Fibroblast of skin of abdomen (primary cell): ENCODE results near the gene CRYGN. TPM values are rescaled to one million over a fixed set of nuclear protein-coding genes. Genes with fewer than 3 reads are reported as not detected.
A peak's percentile ranks its signal among the peaks of the same experiment; 100 is the strongest.

Experiments
- DNase-seq: peaks from one replicate; pipeline ENCODE4 v3.0.0-alpha.2; 2013
- polyA plus RNA-seq, 2 experiments: library from polyadenylated mRNA; unstranded; fragments of 120-200 nt; gene quantifications; one replicate each; pipeline ENCODE4 v1.2.1, GENCODE V29; 2013; ENCODE audit not compliant: insufficient read length in 2 of 2

CRYGN gene, protein sequence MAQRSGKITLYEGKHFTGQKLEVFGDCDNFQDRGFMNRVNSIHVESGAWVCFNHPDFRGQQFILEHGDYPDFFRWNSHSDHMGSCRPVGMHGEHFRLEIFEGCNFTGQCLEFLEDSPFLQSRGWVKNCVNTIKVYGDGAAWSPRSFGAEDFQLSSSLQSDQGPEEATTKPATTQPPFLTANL
- polyA plus RNA-seq (2013, experiment 1 of 2; ENCODE audit: insufficient read length): not detected
- not detected for polyA plus RNA-seq (2013, experiment 2 of 2; ENCODE audit: insufficient read length)

DNA sequence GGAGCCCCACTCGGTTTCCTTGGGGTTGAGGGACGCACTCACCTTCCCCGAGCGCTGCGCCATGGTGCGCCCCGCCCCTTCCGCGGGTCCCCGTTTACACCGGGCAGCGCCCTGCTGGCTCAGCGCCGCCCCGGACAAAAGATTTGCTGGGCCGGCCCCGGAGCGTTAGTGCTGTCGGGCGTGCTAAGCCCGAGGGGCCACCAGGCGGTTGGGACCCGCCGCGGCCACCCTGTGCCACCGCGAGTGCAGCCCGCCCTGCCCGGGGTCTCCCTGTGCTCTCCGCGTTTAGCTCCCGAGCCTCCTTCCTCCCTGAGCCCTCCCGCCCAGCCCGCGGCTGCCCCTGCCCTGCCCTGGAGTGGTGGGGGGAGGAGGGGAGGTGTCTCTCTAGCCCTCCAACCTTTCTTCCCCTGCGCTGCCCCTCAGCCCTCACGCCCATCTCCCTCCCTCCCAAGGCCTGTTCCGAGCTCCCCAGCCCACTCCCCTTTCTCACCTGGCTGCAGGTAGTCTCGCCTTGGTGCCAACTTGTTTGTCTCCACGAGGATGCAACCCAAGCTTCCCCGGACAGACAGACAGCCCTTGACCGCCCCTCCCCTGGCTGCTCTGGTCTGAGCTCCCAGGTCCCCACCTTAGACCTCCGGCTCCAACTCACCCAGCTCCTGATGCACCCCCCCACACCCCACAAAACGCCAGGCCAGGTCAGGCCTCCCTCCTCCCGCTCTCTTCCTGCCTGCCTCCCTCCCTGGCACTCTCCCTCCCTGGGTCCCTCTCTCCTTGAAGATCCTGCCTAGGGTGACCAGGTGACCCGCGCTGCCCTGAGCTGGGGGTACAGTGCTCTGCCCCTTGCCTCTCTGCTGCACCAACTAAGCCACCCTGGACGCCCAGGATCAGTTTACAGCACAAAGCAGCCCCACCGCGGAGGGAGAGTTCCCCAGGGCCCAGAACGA, at the start of gene CRYGN:
CRYGN (minus strand) TSS at position 287 of the 944 bp plus-strand sequence; CDS start at position 63, 224 bp downstream.
- no peak for DNase-seq

DNA sequence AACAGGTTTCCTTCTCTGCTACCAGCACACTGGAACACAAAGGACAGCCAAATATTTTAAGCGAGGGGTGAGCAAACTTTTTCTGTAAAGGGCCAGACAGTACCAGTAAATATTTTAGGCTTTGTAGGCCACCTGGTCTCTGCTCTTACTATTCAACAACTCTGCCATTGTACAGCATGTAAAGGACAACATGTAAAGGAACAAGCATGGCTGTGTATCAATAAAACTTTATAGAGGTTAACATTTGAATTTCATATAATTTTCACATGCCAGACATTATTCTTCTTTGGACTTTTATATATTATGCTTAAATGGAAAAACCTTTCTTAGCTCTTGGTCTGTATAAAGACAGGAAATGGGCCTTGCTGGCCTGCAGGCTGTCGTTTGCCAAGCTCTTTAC, 49.6 kb upstream of the CRYGN start:
- DNase-seq: no peak

DNA sequence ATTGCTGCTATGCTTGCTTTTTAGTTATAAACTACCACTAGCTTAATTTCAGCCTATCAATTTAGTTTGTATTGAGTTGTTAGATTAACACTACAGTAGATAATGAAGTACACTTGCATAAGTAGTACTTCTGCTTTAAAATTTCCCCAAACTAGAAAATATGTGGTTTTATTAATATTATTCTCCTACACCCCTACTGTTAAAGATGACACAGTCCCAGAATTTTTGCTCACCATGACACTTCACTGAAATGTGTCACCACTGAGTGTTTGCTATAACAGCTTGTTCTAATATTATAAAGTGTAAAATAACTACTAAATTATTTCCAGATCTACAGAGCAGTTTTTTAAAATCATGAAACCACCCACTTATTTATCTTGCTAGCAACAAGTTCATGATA, 48.2 kb upstream of the CRYGN start:
- DNase-seq: no peak

DNA sequence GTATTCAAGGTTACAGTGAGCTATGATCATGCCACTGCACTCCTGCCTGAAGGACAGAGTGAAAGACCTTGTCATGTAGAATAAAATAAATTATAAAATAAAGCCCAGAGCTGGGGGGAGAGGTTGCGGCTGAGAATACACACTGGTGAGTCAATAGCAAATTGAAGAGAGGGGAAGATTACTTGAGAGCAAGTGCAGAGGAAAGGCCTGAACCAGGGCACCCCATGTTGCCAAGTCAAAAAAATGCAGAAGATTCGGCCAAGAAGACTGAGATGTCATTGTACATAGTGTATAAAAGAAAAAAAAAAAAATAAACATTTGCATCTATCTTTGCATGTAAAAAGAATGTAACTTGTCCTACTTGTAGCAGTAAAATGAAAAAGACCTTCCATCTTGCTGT, 47.3 kb upstream of the CRYGN start:
- DNase-seq: no peak

DNA sequence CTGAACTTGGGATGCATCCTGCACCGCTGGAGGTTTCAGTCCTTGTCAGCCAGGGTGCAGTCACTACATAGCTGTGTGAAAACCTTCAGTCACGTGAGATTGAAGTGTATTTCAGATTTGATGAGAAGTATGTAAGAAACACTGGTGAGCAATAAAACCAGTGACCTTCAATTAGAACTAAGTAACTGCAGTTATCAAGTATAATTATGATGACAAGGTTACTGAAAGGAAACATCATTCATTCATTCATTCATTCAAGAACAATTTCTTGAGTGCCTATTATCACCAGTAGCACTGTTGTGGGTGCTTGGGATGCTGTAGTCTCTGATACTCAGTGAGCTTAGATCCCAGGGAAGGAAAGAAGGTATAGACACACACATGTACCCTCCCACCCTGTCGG, 46.1 kb upstream of the CRYGN start:
- DNase-seq: no peak

DNA sequence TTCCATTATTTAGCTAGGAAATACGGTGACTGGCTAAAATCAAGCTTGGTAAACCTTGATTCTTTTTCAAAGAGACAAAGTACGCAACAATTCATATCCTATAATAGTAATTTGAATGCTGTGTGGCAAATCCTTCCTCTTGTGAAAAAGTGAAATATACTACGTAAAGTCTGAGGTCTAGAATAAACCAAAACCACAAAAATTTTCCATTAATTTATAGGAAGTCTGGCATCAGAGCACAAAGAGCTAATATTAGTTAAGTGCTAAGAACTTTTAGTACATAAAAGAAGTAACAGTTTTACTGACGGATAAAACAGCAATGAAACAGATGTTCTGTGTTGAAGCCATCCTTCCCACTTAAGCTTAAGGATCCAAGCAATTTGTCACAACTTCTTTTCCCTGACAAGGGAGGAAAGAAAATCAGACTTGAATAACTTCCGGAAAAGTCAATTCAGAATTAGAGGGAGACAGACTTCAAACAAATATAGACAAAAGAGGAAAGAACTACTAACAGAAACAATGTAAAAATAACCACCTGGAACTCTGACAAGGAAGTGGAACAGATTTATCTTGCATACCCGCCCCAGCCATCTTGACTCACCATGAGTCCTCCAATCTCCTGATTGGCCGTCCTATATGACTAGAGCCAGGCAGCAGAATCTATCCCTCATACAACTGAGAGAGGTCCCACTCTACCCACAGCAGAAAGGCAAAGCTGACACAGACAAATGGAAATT, 45.2 kb upstream of the CRYGN start:
- peak; percentile 78 for DNase-seq

DNA sequence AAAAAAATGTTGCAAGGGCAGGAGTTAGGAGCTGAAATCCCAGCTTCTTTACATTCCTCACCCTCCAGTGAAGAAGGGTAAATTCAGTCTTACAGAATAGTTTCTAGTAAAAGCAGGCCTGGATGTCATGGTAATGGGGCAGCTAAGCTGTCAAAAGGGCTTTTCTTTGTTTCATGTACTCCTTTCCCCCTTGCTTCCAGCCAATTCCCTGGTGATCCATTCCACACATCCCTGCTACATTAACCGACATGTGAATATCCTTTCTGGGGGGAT, 43.7 kb upstream of the CRYGN start:
- DNase-seq: no peak

DNA sequence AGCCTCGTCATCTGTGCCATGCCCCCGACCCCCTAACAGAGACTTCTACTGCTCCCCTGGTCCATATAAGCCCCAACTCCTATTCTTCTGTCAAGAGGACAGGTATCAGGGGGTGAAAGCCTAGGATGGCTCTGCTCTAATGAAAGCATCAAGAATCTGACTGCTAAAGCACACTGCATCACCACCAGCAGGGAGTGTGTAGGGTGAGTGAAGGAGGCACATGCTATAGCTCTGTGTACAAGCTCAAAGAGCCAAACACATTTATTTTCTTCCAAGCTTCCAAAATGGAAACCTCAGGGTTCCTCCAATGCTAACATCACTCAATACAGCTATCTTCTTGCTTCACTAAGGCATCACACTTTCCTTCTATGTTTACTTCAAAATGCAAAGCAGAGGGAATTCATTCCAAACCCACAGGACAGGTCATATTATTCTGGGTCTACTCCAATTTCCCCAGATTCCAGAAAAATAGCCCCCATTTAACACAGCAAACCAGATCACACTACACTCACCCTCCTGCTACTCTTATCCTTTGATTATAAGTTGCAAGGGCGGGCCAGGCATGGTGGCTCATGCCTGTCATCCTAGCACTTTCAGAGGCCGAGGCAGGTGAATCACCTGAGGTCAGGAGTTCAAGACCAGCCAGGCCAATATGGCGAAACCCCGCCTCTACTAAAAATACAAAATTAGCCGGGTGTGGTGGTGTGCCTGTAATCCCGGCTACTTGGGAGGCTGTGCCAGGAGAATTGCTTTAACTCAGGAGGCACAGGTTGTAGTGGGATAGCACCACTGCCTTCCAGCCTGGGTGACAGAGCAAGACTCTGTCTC, 43.2 kb upstream of the CRYGN start:
- no peak for DNase-seq

DNA sequence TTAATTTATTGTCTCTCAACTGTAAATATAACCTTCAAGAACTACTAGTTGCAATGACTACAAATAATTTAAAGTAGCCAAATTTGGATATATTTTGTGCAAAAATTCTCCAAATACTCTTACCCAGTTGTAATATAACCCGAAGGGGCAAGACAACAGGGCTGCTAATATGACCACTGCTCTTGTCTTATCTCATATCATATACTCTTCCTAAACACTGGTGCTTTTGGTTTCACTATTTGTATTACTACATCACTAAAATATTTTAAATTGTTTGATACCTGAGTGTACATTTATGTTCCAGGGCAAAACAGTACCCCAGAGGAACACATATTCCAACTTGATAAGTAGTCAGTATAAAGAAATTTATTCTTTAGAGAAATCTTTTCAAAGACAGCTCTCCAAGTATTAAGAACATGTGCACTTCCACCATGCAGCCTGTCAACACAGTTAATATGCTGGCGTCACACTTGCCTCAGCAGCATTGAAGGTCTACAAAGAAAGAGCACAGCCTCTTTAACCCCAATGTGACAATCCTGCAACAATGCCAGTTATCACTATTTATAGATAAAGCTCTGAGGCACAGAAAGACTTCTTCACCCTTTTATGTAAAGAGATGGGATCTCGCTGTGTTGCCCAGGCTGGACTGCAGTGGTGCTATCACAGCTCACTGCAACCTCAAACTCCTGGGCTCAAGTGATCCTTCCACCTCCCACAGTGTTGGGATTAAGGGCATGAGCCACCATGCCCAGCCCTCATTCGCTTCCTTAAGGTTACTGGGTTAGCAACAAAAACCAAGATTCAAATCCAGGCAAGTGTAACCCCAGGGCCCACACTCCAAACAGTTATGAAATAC, 41.9 kb upstream of the CRYGN start:
- no peak for DNase-seq

DNA sequence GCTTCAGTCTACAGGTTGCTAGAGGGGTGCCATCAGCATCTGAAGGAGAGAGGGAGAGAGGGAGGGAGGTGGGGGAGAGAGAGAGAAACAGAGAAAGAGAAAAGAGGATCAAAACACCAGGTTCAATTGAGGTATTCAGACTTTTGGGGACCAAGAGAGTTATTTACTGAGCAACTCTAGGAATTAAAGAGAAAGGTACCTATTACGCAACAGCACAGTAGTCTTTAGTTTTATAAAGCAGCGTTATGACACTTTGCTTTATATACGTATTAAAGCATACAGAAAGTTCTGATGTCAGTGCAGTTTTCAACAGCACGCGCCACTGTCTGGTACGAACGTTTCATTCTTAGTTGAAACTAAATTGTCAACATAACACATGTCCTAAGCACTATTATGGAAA, 37.9 kb upstream of the CRYGN start:
- no peak for DNase-seq

DNA sequence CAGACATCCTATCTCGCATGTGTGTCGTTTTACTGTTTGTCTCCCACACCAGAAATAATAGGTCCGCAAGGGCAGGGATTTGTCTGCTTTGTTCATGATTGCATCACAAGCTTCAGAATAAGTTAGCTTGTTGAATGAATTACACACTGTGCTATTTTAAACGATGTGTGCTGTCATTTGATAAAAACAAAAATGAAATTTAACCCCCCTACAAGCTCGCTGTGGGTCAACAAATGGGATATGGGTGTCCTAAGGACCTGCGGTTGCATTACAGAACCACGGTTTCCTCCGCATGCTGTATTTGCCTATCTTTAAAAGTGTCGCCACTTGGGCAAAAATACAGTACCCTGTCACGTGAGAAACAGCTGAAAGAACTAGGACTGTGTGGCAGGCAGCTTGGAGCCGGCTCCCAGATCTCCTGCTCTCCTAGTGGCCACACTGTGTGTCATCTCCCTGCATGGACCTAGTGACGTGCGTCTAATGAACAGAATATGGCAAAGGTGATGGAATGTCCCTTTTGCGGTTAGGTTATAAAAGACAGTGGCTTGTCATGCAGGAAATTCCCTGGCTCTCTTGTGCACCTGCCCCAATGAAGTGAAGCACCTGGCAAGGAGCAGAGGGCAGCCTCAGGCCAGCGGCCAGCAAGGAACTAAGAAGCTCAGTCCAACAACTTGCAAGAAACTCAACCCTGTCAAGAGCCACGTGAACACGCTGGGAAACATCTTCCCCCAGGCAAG, 32.9 kb upstream of the CRYGN start:
- DNase-seq: no peak

DNA sequence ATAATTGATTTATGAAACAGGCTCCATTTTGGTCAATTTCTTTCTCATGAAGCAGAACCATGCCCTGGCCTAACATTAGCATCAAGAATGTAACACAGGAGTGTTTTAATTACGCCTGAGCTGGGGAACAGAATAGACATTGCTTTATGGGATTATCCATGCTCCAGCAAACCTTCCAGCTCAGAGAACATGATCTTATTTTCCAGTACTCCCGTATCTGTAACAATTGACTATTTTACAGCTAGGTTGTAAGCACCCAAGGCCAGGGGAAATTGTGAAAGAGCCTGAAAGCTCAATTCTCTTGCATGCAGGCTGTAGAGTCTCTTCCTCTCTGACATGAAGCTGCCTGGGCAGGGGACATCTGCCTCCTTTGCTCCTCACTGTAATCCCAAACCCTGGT, 30.8 kb upstream of the CRYGN start:
- no peak for DNase-seq

DNA sequence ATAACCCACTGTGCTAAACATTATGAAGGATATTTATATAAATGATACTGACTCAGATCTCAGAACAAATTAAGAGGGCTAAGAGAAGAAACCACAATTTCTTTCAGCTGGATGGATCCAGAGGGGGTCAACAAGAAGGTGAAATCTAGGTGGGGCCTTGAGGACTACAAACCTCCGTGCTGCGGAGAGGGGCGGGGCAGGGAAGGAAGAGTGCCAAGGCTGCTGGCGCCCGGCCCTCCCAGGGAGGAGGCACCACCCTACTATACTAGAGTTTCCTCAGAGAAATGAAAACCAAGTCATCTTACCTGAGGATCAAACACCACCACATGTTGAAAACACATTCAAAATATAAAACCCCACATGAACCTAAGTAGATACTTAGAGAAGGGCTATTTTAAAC, 29.3 kb upstream of the CRYGN start:
- no peak for DNase-seq

DNA sequence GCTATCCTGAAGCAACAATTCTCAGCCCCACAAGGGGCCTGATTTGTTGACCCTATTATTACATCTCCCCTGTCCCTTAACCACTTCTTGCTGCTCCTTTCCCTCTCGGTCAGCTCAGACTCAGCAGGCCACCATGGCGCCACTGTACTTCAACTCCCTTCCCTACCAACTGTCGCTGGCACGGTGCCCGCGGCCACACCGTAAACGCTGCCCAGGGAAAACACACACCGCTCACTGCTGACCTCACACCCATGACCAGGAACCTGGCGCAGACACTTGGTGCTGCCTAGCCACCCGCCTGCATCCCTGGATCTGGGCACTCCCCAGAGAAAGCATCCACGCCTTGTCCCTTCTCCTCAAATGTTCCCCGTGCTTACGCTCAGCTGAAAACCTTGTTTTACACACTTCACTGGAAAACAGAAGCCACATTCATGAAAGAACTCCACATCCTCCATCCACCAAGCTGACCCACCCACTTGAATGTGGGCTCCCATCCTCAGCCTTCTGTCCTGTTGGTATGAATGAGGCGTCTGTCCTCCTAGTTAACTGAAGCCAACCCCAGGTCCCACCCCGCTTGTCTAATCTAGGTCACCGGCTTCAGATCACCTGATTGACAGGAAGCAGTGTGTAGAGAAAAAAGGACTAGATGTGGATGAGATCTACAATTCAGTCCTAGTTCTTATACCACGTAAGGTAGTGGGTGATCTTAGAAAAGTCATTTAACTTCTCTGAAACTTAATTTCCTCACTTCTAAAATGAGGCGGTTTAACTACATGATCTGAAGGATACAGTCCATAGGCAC, 28.5 kb upstream of the CRYGN start:
- no peak for DNase-seq

DNA sequence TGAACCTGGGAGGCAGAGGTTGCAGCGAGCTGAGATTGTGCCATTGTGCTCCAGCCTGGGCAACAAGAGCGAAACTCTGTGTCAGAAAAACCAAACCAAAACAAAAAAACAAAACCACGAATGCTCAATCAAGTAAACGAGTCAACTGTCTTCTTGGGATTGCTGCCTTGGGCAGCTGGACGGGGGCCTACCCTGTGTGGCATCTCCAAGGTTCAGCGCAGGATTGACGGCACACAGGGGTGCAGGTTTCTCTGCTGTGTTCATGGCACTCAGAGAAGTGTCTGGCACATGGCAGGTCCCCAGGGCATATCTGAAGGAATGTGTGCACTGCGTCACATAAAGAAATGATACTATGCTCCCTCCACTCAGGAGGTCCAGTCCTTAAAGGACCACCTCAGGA, 25.2 kb upstream of the CRYGN start:
- DNase-seq: no peak

DNA sequence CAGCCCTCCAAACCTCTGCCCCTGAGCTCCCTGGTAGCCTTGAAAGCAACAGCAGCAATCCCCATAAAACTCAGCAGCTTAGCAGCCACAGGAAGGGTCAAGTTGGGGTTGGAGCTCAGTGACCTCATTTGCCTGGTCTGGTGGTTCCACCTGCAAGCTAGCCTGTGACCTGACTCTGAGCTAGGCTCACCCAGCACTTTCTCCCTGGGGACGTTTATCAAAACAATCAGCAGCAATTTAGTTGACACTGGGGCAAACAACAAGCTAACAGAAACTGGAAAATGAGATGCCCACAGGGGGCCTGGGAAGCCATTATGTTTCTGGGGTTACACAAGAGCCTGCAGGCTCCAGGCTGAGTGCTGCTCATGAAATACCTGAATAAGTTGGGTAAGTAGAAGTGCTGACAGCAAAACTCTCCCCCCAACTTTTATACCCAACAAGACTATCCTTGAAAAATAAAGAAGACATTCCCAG, 22.4 kb upstream of the CRYGN start:
- DNase-seq: no peak

DNA sequence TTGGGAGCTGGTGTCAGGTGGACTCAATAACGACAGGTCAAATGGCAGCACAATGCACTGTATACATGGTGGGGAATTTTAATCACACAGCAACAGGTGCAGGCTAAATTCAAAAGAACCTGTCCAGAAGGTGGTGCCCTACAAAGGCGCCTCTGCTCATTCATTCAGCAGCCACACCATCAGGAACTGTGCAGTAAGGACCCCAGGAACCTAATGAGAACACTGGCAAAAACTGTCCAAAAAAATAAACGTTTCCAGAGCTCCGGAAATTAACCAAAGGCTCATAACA, 21.9 kb upstream of the CRYGN start:
- no peak for DNase-seq

DNA sequence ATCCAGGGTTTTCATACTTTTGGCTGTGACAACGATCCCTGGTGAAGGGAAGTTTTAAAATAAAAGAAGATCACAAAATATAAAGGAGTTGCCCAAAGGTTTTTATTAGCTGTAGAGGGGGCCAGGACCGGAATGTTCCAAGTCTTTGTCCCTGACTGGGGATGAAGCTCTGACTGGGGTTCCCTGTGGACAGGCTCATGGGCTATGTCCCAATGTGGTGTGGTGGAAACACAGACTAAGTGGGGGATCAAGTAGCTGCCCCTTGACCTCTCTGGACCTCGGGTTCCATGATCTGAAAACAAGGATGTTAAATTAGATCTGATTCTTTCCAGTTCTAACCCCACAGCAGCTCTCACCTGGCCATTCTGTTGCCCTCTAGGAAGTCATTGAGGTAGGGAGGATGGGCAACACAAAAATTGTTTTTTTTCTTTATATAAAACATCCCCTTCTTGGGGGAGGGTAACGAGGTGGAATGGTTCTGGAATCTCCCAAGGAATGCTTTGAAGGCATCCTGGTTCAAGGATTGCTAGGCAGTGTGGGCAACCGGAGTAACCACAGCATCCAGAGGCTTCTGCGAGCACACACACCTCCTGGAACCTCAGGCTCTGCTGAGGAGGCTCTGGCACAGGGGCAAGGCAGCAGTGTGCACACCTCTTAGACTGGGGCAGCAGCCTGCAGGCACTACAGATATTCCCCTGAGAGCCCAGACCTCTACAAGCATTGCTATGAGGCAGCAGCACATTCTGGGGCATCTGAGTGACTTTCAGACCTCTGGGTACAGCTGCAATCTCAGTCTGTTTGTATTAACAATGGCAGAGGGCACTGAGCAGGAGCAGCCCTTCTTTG, 21.4 kb upstream of the CRYGN start:
- no peak for DNase-seq

DNA sequence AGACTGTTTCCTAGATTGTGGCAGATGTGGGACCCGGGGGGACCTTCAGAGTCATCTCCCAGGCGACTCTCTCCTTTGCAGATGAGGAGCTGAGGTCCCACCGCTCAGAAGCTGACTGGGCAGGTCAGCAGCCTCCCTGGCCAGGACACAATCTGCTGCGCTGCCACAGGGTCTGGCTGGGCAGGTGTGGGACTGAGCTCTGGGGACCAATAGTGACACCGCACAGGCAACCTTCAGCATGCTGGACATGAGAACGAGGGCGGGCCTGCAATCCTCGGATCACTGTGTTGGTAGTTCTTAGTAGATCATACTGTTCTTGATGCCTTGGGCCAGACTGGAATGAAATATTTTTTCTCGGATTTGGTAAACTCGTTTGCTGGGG, 20.5 kb upstream of the CRYGN start:
- DNase-seq: no peak
